GM23248 (cell line): ENCODE results near the gene PRMT5.

Experiments
- EZH2 ChIP-seq: fragments of 200-600 bp; sonication (generic); IDR thresholded peaks from 2 replicates; pipeline ENCODE4 v1.6.1; 2018; ENCODE audit warnings: antibody characterized with exemption, mild to moderate bottlenecking; ENCODE audit not compliant: insufficient read depth, poor library complexity, severe bottlenecking
- EZH2phosphoT487 ChIP-seq: fragments of 200-600 bp; sonication (generic); IDR thresholded peaks from 2 replicates; pipeline ENCODE4 v1.6.1; 2018; ENCODE audit warnings: antibody characterized with exemption, moderate library complexity, mild to moderate bottlenecking, low read depth; ENCODE audit not compliant: insufficient read depth

GRCh38 chr14:22882529-22883172 is 46.5 kb downstream of the PRMT5 start:
- TF ChIP-seq EZH2 (no peak), EZH2phosphoT487 (no peak)
